HT1080 (cell line): ENCODE data around the gene ISOC1. TPM values are rescaled to one million over a fixed set of nuclear protein-coding genes. Genes with fewer than 3 reads are reported as not detected.

Source experiments
- DNase-seq: peaks from one replicate; pipeline ENCODE4 v3.0.0-alpha.2; 2015; ENCODE audit warnings: low read depth
- total RNA-seq: library from RNA; depleted of rRNA; stranded (reverse); fragments of >200 nt; shearing (Covaris generic); gene quantifications from 2 replicates; pipeline ENCODE4 v1.2.3, GENCODE V29; 2014

Gene ISOC1
- total RNA-seq, 1 experiment from 2014 or later = 21.5 TPM

GRCh38 chr5:129094924-129095899 lies 663 bp downstream of the ISOC1 start:
- DNase-seq = peak; percentile 39

- no peak for DNase-seq
Measured at GRCh38 chr5:129096382-129096991, 1.9 kb downstream of the ISOC1 start.

- DNase-seq = no peak
Measured at GRCh38 chr5:129097498-129098296, 3.1 kb downstream of the ISOC1 start.

- no peak for DNase-seq
Measured at GRCh38 chr5:129098488-129099183, 4.1 kb downstream of the ISOC1 start.

GRCh38 chr5:129099184-129099569 lies 4.6 kb downstream of the ISOC1 start:
- no peak for DNase-seq

GRCh38 chr5:129101794-129102193 lies 7.2 kb downstream of the ISOC1 start:
- no peak for DNase-seq

- no peak for DNase-seq
Measured at GRCh38 chr5:129103397-129103796, 8.8 kb downstream of the ISOC1 start.

- DNase-seq = no peak
Measured at GRCh38 chr5:129104915-129105455, 10.4 kb downstream of the ISOC1 start.

GRCh38 chr5:129107637-129108036 lies 13.1 kb downstream of the ISOC1 start:
- no peak for DNase-seq

- no peak for DNase-seq
Measured at GRCh38 chr5:129110742-129111141, 16.2 kb downstream of the ISOC1 start.

GRCh38 chr5:129111351-129111750 lies 16.8 kb downstream of the ISOC1 start:
- DNase-seq = no peak

- DNase-seq = no peak
Measured at GRCh38 chr5:129112295-129112694, 17.7 kb downstream of the ISOC1 start.

- DNase-seq = no peak
Measured at GRCh38 chr5:129113867-129114266, 19.3 kb downstream of the ISOC1 start.

- DNase-seq = no peak
Measured at GRCh38 chr5:129114539-129115193, 20.1 kb downstream of the ISOC1 start.

- DNase-seq = no peak
Measured at GRCh38 chr5:129115680-129116079, 21.1 kb downstream of the ISOC1 start.

GRCh38 chr5:129116797-129117196 lies 22.2 kb downstream of the ISOC1 start:
- DNase-seq = no peak

GRCh38 chr5:129118405-129118804 lies 23.9 kb downstream of the ISOC1 start:
- DNase-seq = no peak

- no peak for DNase-seq
Measured at GRCh38 chr5:129118826-129119225, 24.3 kb downstream of the ISOC1 start.

GRCh38 chr5:129120158-129120581 lies 25.6 kb downstream of the ISOC1 start:
- DNase-seq = no peak

- DNase-seq = no peak
Measured at GRCh38 chr5:129122560-129122959, 28.0 kb downstream of the ISOC1 start.
